GM12878 (cell line): ENCODE data around the gene SLC17A2.

Experiments
- SP1 ChIP-seq: IDR thresholded peaks from one replicate; pipeline ENCODE4 v1.6.1; 2011; ENCODE audit warnings: low read depth, low read length
- SREBF2 ChIP-seq: IDR thresholded peaks from 2 replicates; pipeline ENCODE4 v1.6.1; 2012; ENCODE audit warnings: mild to moderate bottlenecking, low read length
- TAF1 ChIP-seq: IDR thresholded peaks from 2 replicates; pipeline ENCODE4 v1.6.1; 2011; ENCODE audit warnings: mild to moderate bottlenecking, low read depth, low read length, borderline replicate concordance
- YY1 ChIP-seq: IDR thresholded peaks from 2 replicates; pipeline ENCODE4 v1.6.1; 2011; ENCODE audit warnings: low read depth, mild to moderate bottlenecking, low read length

- TF ChIP-seq TAF1 (no peak), YY1 (no peak), SP1 (no peak), SREBF2 (no peak)
Measured at GRCh38 chr6:25972128-25972527, 41.6 kb upstream of the SLC17A2 start.
